Ascending aorta (tissue), 2 donors: ENCODE data around the gene AGAP1. TPM values are rescaled to one million over a fixed set of nuclear protein-coding genes. Genes with fewer than 3 reads are reported as not detected.
A peak's percentile ranks its signal among the peaks of the same experiment; 100 is the strongest.

ENCODE experiments used
- DNase-seq, 2 donors: peaks; one replicate each; pipeline ENCODE4 v3.0.0-alpha.2; 2019; ENCODE audit warnings: low spot score in 2 of 2
- H3K27ac ChIP-seq, 2 donors: fragments of 200-600 bp; sonication (generic); one replicate each; pipeline ENCODE4 v1.5.1; 2016 to 2017; ENCODE audit warnings: mild to moderate bottlenecking in 1 of 2
- H3K27me3 ChIP-seq: fragments of 200-600 bp; sonication (generic); one replicate; pipeline ENCODE4 v1.5.1; 2017
- H3K36me3 ChIP-seq, 2 donors: fragments of 200-600 bp; sonication (generic); one replicate each; pipeline ENCODE4 v1.5.1; 2016
- H3K4me1 ChIP-seq, 2 donors: fragments of 200-600 bp; sonication (generic); one replicate each; pipeline ENCODE4 v1.5.1; 2016 to 2017; ENCODE audit warnings: mild to moderate bottlenecking in 1 of 2
- H3K4me3 ChIP-seq, 2 donors: fragments of 200-600 bp; sonication (generic); one replicate each; pipeline ENCODE4 v1.5.1; 2016 to 2017; ENCODE audit warnings: mild to moderate bottlenecking in 1 of 2
- H3K9me3 ChIP-seq, 2 donors: fragments of 200-600 bp; sonication (generic); one replicate each; pipeline ENCODE4 v1.5.1; 2016
- CTCF ChIP-seq, 3 experiments: fragments of 200-600 bp in 2 of 3; fragments of 450-650 bp in 1 of 3; sonication (generic) in 2 of 3; IDR thresholded peaks; one replicate each; pipeline ENCODE4 v1.5.1; 2016 to 2019; ENCODE audit warnings: antibody characterized with exemption in 3 of 3, mild to moderate bottlenecking in 1 of 3, moderate library complexity in 1 of 3
- intact Hi-C: fragments of 100-400 bp; cut with DNase I; formaldehyde crosslinking; loops from one replicate; pipeline ENCODE4 v1.15.1; 2023
- total RNA-seq: library from RNA; depleted of rRNA; stranded (reverse); fragments of >200 nt; gene quantifications from one replicate; pipeline ENCODE4 v1.1.0, GENCODE V29; 2016

The AGAP1 gene
- total RNA-seq, 1 donor from 2014 or later, result 19.7 TPM

- Histone ChIP-seq H3K36me3 (no peaks in the 10 kb centered on the region), H3K27ac (no peak overlapping the region), H3K4me3 (no peak overlapping the region), H3K4me1 (peaks cover 0 to 5% of the 10 kb centered on the region in 2 donors), H3K9me3 (no peaks in the 10 kb centered on the region), H3K27me3 (no peaks in the 10 kb centered on the region)
- intact Hi-C loops, result no loop called here
- no peak for DNase-seq
- TF ChIP-seq CTCF (IDR thresholded peaks at IDR 0.05), result no peak
These were observed 168.1 kb downstream of the AGAP1 start for GRCh38 chr2:235661952-235662351.

- no peaks in the 10 kb centered on the region for H3K9me3 ChIP-seq
- no peaks in the 10 kb centered on the region for H3K36me3 ChIP-seq
- peaks cover 0 to 7% of the 10 kb centered on the region in 2 donors for H3K4me1 ChIP-seq
- no peak overlapping the region for H3K4me3 ChIP-seq
- no peak for TF ChIP-seq CTCF (IDR thresholded peaks at IDR 0.05)
- intact Hi-C loops, result no loop called here
- DNase-seq, result no peak
- no peaks in the 10 kb centered on the region for H3K27me3 ChIP-seq
- no peak overlapping the region for H3K27ac ChIP-seq
These were observed 170.0 kb downstream of the AGAP1 start for GRCh38 chr2:235663875-235664274.

GRCh38 chr2:235665661-235666212 lies 171.9 kb downstream of the AGAP1 start:
- no peak for DNase-seq
- peaks cover 6 to 10% of the 10 kb centered on the region in 2 donors for H3K4me1 ChIP-seq
- no peak overlapping the region for H3K27ac ChIP-seq
- no peaks in the 10 kb centered on the region for H3K27me3 ChIP-seq
- intact Hi-C loops, result no loop called here
- no peaks in the 10 kb centered on the region for H3K9me3 ChIP-seq
- TF ChIP-seq CTCF (IDR thresholded peaks at IDR 0.05), result no peak
- no peaks in the 10 kb centered on the region for H3K36me3 ChIP-seq
- peak overlapping the region in 1 of 2 donors; percentile 51 for H3K4me3 ChIP-seq

DNA sequence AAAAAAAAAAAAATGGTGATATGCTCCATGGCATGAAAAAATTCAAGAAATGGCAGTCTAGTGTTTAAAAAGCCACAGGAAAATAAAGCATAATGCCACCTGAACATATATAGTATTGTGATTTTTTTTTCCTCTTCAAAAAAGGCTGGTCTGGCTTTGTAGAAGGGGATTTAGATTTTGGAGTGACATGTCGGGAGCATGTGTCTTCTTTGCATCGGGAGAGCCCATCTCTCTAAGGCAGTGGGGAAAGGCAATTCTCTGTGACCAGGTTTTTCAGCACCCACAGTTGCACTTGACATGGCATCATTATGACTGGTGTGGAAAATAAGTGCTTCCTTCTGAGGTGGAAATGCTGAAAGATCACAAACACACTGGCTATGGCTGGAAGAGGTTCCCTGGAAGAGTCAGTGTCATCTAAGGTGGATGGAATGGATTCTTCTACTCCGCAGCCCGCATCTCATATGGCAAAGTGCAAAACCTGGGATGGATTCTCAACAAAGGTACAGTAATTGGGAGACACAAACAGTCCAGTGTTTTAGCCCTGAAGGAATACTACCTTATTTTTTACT lies 172.5 kb downstream of the AGAP1 start:
- intact Hi-C loops, result no loop called here
- Histone ChIP-seq H3K36me3 (no peaks in the 10 kb centered on the region), H3K4me3 (peak overlapping the region in 1 of 2 donors; percentile 51), H3K27ac (no peak overlapping the region), H3K27me3 (no peaks in the 10 kb centered on the region), H3K4me1 (peaks cover 9 to 10% of the 10 kb centered on the region in 2 donors), H3K9me3 (no peaks in the 10 kb centered on the region)
- no peak for DNase-seq
- no peak for TF ChIP-seq CTCF (IDR thresholded peaks at IDR 0.05)

DNA sequence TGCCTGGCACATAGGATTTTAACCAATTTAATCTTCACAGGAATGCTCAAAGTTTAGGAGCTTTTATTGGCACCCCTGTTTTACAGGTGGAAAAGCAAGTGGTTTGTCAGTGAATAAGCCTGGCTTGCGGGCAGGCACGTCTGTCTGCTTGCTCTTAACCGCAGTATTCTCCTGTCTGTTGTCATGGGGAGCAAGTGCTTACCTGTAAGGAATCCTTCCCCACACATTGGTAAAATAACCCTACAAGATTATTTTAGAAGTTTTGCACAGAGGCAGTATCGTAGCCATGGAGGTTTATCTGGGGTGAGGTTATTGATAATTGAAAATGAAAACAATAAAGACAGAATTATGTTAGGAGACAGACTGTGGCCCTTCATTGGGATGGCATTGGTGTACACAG lies 174.9 kb downstream of the AGAP1 start:
- TF ChIP-seq CTCF (IDR thresholded peaks at IDR 0.05), result no peak
- no peaks in the 10 kb centered on the region for H3K36me3 ChIP-seq
- H3K27me3 ChIP-seq, result no peaks in the 10 kb centered on the region
- H3K9me3 ChIP-seq, result no peaks in the 10 kb centered on the region
- peaks cover 9 to 10% of the 10 kb centered on the region in 2 donors for H3K4me1 ChIP-seq
- intact Hi-C loops, result loop anchor here (2.0 kb wide), 1 partner anchor 74 kb away; no protein-coding TSS in a partner anchor
- no peak for DNase-seq
- H3K4me3 ChIP-seq, result peak overlapping the region; percentile 68 to 78
- H3K27ac ChIP-seq, result no peak overlapping the region
